ENCODE results near the gene GALNT6. TPM values are rescaled to one million over a fixed set of nuclear protein-coding genes. Genes with fewer than 3 reads are reported as not detected.

GALNT6 gene
- total and polyA plus RNA-seq, 2 experiments from 2014 or later: 28.4 to 30.7 TPM

GRCh38 chr12:51407604-51408003 lies 16.4 kb upstream of the GALNT6 start:
- H3K4me3 ChIP-seq: no peak overlapping the region
- H3K27me3 ChIP-seq: no peaks in the 10 kb centered on the region
- TF ChIP-seq EZH2phosphoT487 (IDR thresholded peaks at IDR 0.05; ENCODE audit: low read depth, severe bottlenecking, unreplicated experiment) (no peak), CTCF (IDR thresholded peaks at IDR 0.05; ENCODE audit: poor library complexity) (no peak), EZH2 (IDR thresholded peaks at IDR 0.05; ENCODE audit: borderline replicate concordance) (no peak)
- no peaks in the 10 kb centered on the region for H3K9me2 ChIP-seq (replicated peaks; ENCODE audit: insufficient read depth)
- no peaks in the 10 kb centered on the region for H3K9me3 ChIP-seq (ENCODE audit: low read depth)
- no peaks in the 10 kb centered on the region for H3K79me2 ChIP-seq
- no peaks in the 10 kb centered on the region for H3K36me3 ChIP-seq (replicated peaks; ENCODE audit: insufficient read depth, low read depth)
- H2AFZ ChIP-seq: no peak overlapping the region
- no peaks in the 10 kb centered on the region for H4K20me1 ChIP-seq (ENCODE audit: insufficient read depth, poor library complexity, severe bottlenecking)
- no peak for DNase-seq (ENCODE audit: low spot score)
- H3K27ac ChIP-seq: no peak overlapping the region
- peaks cover 17% of the 10 kb centered on the region for H3K4me1 ChIP-seq (ENCODE audit: insufficient read depth)
- H3K4me2 ChIP-seq: no peak overlapping the region
- 64% methylated on average over 4 of the region's 4 CpGs for WGBS (ENCODE audit: low lambda C conversion rate, missing lambda C conversion rate)

- Histone ChIP-seq H3K9me2 (replicated peaks; ENCODE audit: insufficient read depth) (no peaks in the 10 kb centered on the region), H3K27ac (no peak overlapping the region), H3K27me3 (no peaks in the 10 kb centered on the region), H3K36me3 (replicated peaks; ENCODE audit: insufficient read depth, low read depth) (no peaks in the 10 kb centered on the region), H3K4me2 (no peak overlapping the region), H3K4me1 (ENCODE audit: insufficient read depth) (peaks cover 17% of the 10 kb centered on the region), H3K9me3 (ENCODE audit: low read depth) (no peaks in the 10 kb centered on the region), H2AFZ (no peak overlapping the region), H3K4me3 (no peak overlapping the region), H4K20me1 (ENCODE audit: insufficient read depth, poor library complexity, severe bottlenecking) (no peaks in the 10 kb centered on the region), H3K79me2 (no peaks in the 10 kb centered on the region)
- DNase-seq (ENCODE audit: low spot score): no peak
- WGBS (ENCODE audit: low lambda C conversion rate, missing lambda C conversion rate): 71% methylated on average over 5 of the region's 5 CpGs
- no peak for TF ChIP-seq EZH2 (IDR thresholded peaks at IDR 0.05; ENCODE audit: borderline replicate concordance)
- TF ChIP-seq CTCF (IDR thresholded peaks at IDR 0.05; ENCODE audit: poor library complexity): no peak
- no peak for TF ChIP-seq EZH2phosphoT487 (IDR thresholded peaks at IDR 0.05; ENCODE audit: low read depth, severe bottlenecking, unreplicated experiment)
These were observed 15.7 kb upstream of the GALNT6 start for GRCh38 chr12:51406859-51407258.

GRCh38 chr12:51406290-51406689 lies 15.1 kb upstream of the GALNT6 start:
- no peak for DNase-seq (ENCODE audit: low spot score)
- H3K4me1 ChIP-seq (ENCODE audit: insufficient read depth): peaks cover 17% of the 10 kb centered on the region

More at GRCh38 chr12:51406290-51406689, 15.1 kb upstream of the GALNT6 start:
- Histone ChIP-seq H3K4me2 (no peak overlapping the region), H2AFZ (no peak overlapping the region), H3K4me3 (no peak overlapping the region), H3K27ac (peak overlapping the region; percentile 10), H3K9me2 (replicated peaks; ENCODE audit: insufficient read depth) (no peaks in the 10 kb centered on the region), H3K9me3 (ENCODE audit: low read depth) (no peaks in the 10 kb centered on the region), H3K27me3 (no peaks in the 10 kb centered on the region), H4K20me1 (ENCODE audit: insufficient read depth, poor library complexity, severe bottlenecking) (no peaks in the 10 kb centered on the region), H3K36me3 (replicated peaks; ENCODE audit: insufficient read depth, low read depth) (no peaks in the 10 kb centered on the region), H3K79me2 (no peaks in the 10 kb centered on the region)
- TF ChIP-seq EZH2phosphoT487 (IDR thresholded peaks at IDR 0.05; ENCODE audit: low read depth, severe bottlenecking, unreplicated experiment): no peak
- TF ChIP-seq EZH2 (IDR thresholded peaks at IDR 0.05; ENCODE audit: borderline replicate concordance): no peak
- TF ChIP-seq CTCF (IDR thresholded peaks at IDR 0.05; ENCODE audit: poor library complexity): no peak
- 62% methylated on average over 3 of the region's 3 CpGs for WGBS (ENCODE audit: low lambda C conversion rate, missing lambda C conversion rate)

Measured in hepatocyte (in vitro differentiated cells).